Activated CD4-positive, alpha-beta T cell treated with anti-CD3 and anti-CD28 coated beads for 36 hours (primary cell): ENCODE measurements around the gene ZNF397. TPM values are rescaled to one million over a fixed set of nuclear protein-coding genes. Genes with fewer than 3 reads are reported as not detected.
A peak's percentile ranks its signal among the peaks of the same experiment; 100 is the strongest.

Experiments used
- ATAC-seq: fragments of 200-7000 bp; cut with Tn5 transposase; one replicate; pipeline ENCODE4 v1.10.0; 2021; ENCODE audit warnings: mild to moderate bottlenecking, moderate library complexity
- CTCF ChIA-PET: fragments of 350-600 bp; sonication (Branson Sonifier 250); formaldehyde crosslinking; loops from one replicate; lab custom pipeline; 2021; ENCODE audit warnings: antibody characterized with exemption; lab: Charles Lee
- POLR2A ChIA-PET: fragments of 350-600 bp; sonication (Branson Sonifier 250); formaldehyde crosslinking; loops from one replicate; lab custom pipeline; 2021; ENCODE audit warnings: antibody characterized with exemption, inconsistent platforms; lab: Charles Lee
- DNase-seq: peaks from one replicate; pipeline ENCODE4 v3.0.0-alpha.2; 2020
- H3K27ac Mint-ChIP-seq: one replicate; pipeline ENCODE4 v1.8.0; 2021; ENCODE audit warnings: mixed read lengths
- H3K27me3 Mint-ChIP-seq: one replicate; pipeline ENCODE4 v1.8.0; 2021; ENCODE audit warnings: mixed read lengths
- H3K36me3 Mint-ChIP-seq: one replicate; pipeline ENCODE4 v1.8.0; 2021; ENCODE audit warnings: low read depth, mixed read lengths
- H3K4me1 Mint-ChIP-seq: one replicate; pipeline ENCODE4 v1.8.0; 2021; ENCODE audit warnings: mixed read lengths
- H3K4me3 Mint-ChIP-seq: one replicate; pipeline ENCODE4 v1.8.0; 2021; ENCODE audit warnings: mild to moderate bottlenecking, moderate library complexity, mixed read lengths
- H3K9me3 Mint-ChIP-seq: one replicate; pipeline ENCODE4 v1.8.0; 2021; ENCODE audit warnings: low read depth, mixed read lengths
- intact Hi-C, 2 experiments: fragments of 100-400 bp; cut with DNase I in 1 of 2; cut with micrococcal nuclease in 1 of 2; formaldehyde crosslinking; loops; one replicate each; pipeline versions ENCODE4 v1.14.2 to v1.15.1; 2022 to 2024; cut with DNase I, micrococcal nuclease
- total RNA-seq, 2 experiments: library from RNA; stranded (reverse); gene quantifications; one replicate each; pipeline ENCODE4 v1.2.3, GENCODE V29; 2021

ZNF397 gene
- total RNA-seq, 2 experiments from 2014 or later = 21.3 to 21.9 TPM

GRCh38 chr18:35291166-35291565 is 50.3 kb downstream of the ZNF397 start:
- Mint-ChIP-seq H3K9me3 (peaks cover 5% of the 10 kb centered on the region), H3K36me3 (peaks cover 53% of the 10 kb centered on the region), H3K27me3 (no peaks in the 10 kb centered on the region), H3K27ac (peak overlapping the region; percentile 96), H3K4me3 (peak overlapping the region; percentile 96), H3K4me1 (peaks cover 45% of the 10 kb centered on the region)
- no peak for DNase-seq
- ATAC-seq = no peak
- POLR2A ChIA-PET = no interaction called here
- intact Hi-C loops = loop anchor here in 1 of 2 experiments (2.0 to 5.0 kb wide), 5 partner anchors 250 to 836 kb away; partner anchors contain the start of genes ELP2, MAPRE2, RPRD1A and SLC39A6
- CTCF ChIA-PET = no interaction called here

- Mint-ChIP-seq H3K4me3 (no peak overlapping the region), H3K9me3 (peaks cover 24% of the 10 kb centered on the region), H3K27me3 (no peaks in the 10 kb centered on the region), H3K4me1 (peaks cover 19% of the 10 kb centered on the region), H3K36me3 (peaks cover 77% of the 10 kb centered on the region), H3K27ac (no peak overlapping the region)
- POLR2A ChIA-PET = no interaction called here
- intact Hi-C loops = no loop called here
- ATAC-seq (no peak), DNase-seq (no peak)
- CTCF ChIA-PET = no interaction called here
These were observed 55.2 kb downstream of the ZNF397 start for GRCh38 chr18:35296060-35296459.

- POLR2A ChIA-PET = interaction anchor here (1.3 kb wide), 1 partner anchor 14 kb away, joined by 4 read pairs; the partner anchor contains the start of gene ZSCAN30
- CTCF ChIA-PET = interaction anchor here (1.5 kb wide), 1 partner anchor 42 kb away, joined by 5 read pairs; no protein-coding TSS in a partner anchor
- Mint-ChIP-seq H3K4me3 (no peak overlapping the region), H3K27ac (no peak overlapping the region), H3K27me3 (no peaks in the 10 kb centered on the region), H3K4me1 (no peaks in the 10 kb centered on the region), H3K9me3 (peaks cover 56% of the 10 kb centered on the region), H3K36me3 (peaks cover 95% of the 10 kb centered on the region)
- intact Hi-C loops = no loop called here
- ATAC-seq (no peak), DNase-seq (no peak)
These were observed 62.8 kb downstream of the ZNF397 start for GRCh38 chr18:35303610-35304009.

GRCh38 chr18:35306588-35307250 is 65.9 kb downstream of the ZNF397 start:
- H3K9me3 Mint-ChIP-seq = peaks cover 63% of the 10 kb centered on the region
- no peak for DNase-seq
- H3K27me3 Mint-ChIP-seq = no peaks in the 10 kb centered on the region
- ATAC-seq = no peak
- no peak overlapping the region for H3K4me3 Mint-ChIP-seq
- peaks cover 82% of the 10 kb centered on the region for H3K36me3 Mint-ChIP-seq
- intact Hi-C loops = no loop called here
- CTCF ChIA-PET = interaction anchor here (0.9 to 1.7 kb wide), 2 partner anchors 18 to 32 kb away, joined by 3 to 6 read pairs; partner anchors contain the start of gene ZSCAN30
- no peak overlapping the region for H3K27ac Mint-ChIP-seq
- H3K4me1 Mint-ChIP-seq = no peaks in the 10 kb centered on the region
- POLR2A ChIA-PET = no interaction called here

Other genes starting within 250 kb of the ZNF397 start
- 10 to 100 TPM; 59.4 to 83.8 TPM for gene MAPRE2, start 199.6 kb upstream of the ZNF397 start, total RNA-seq
- 10 to 100 TPM; 24.2 to 25.4 TPM for gene ZSCAN30, start 49.2 kb downstream of the ZNF397 start, total RNA-seq
- 10 to 100 TPM; 31.7 to 50.9 TPM for gene ZNF24, start 103.4 kb downstream of the ZNF397 start, total RNA-seq
- gene ZNF396, start 136.3 kb downstream of the ZNF397 start, total RNA-seq = 1 to 10 TPM in 1 of 2 experiments, under 1 TPM in 1; 0.47 to 1.1 TPM